Mucosa of stomach (tissue), 1 donor: ENCODE measurements around the gene ZNF649.

Experiments used
- H3K27me3 ChIP-seq: one replicate; pipeline ENCODE4 v1.7.0; 2013; ENCODE audit warnings: mild to moderate bottlenecking, low read length; ENCODE audit not compliant: control insufficient read depth, insufficient read depth
- H3K36me3 ChIP-seq: one replicate; pipeline ENCODE4 v1.7.0; 2013; ENCODE audit warnings: low read length; ENCODE audit not compliant: control insufficient read depth, insufficient read depth
- H3K4me1 ChIP-seq: one replicate; pipeline ENCODE4 v1.7.0; 2013; ENCODE audit warnings: mild to moderate bottlenecking, low read length; ENCODE audit not compliant: control insufficient read depth, insufficient read depth
- H3K4me3 ChIP-seq: one replicate; pipeline ENCODE4 v1.7.0; 2013; ENCODE audit warnings: low read length
- H3K9ac ChIP-seq: one replicate; pipeline ENCODE4 v1.7.0; 2013; ENCODE audit warnings: mild to moderate bottlenecking, low read length, moderate library complexity
- H3K9me3 ChIP-seq: one replicate; pipeline ENCODE4 v1.7.0; 2013; ENCODE audit warnings: mild to moderate bottlenecking, low read length, moderate library complexity; ENCODE audit not compliant: control insufficient read depth
- donor health status: Pancreatic carcinoma.

Gene ZNF649

GRCh38 chr19:51904331-51905165 is at the start of gene ZNF649:
Gene ZNF649 (minus strand): TSS chr19:51905017. CDS start chr19:51900107, 4,910 bp downstream.
- Histone ChIP-seq H3K4me1 (no peaks in the 10 kb centered on the region), H3K9me3 (no peaks in the 10 kb centered on the region)

GRCh38 chr19:51948975-51949374 is 44.2 kb upstream of the ZNF649 start:
- no peak overlapping the region for H3K9ac ChIP-seq
- H3K36me3 ChIP-seq: no peaks in the 10 kb centered on the region
- no peaks in the 10 kb centered on the region for H3K27me3 ChIP-seq
- H3K4me3 ChIP-seq: no peak overlapping the region
- no peaks in the 10 kb centered on the region for H3K4me1 ChIP-seq
- peaks cover 12% of the 10 kb centered on the region for H3K9me3 ChIP-seq

More at GRCh38 chr19:51904331-51905165, at the start of gene ZNF649:
- Histone ChIP-seq H3K27me3 (no peaks in the 10 kb centered on the region), H3K9ac (peak within 1 kb of the TSS; percentile 77), H3K4me3 (peak within 1 kb of the TSS; percentile 70), H3K36me3 (peaks cover under 1% of the 10 kb centered on the region)

GRCh38 chr19:51946602-51947001 is 41.8 kb upstream of the ZNF649 start:
- Histone ChIP-seq H3K4me3 (no peak overlapping the region), H3K9ac (no peak overlapping the region), H3K27me3 (no peaks in the 10 kb centered on the region), H3K9me3 (peaks cover 21% of the 10 kb centered on the region), H3K4me1 (no peaks in the 10 kb centered on the region), H3K36me3 (no peaks in the 10 kb centered on the region)

- H3K9ac ChIP-seq: no peak overlapping the region
- H3K36me3 ChIP-seq: peaks cover 13% of the 10 kb centered on the region
- H3K27me3 ChIP-seq: no peaks in the 10 kb centered on the region
- H3K4me3 ChIP-seq: no peak overlapping the region
- no peaks in the 10 kb centered on the region for H3K4me1 ChIP-seq
- peaks cover 28% of the 10 kb centered on the region for H3K9me3 ChIP-seq
These were observed 40.2 kb upstream of the ZNF649 start for GRCh38 chr19:51944798-51945552.

- H3K4me1 ChIP-seq: no peaks in the 10 kb centered on the region
- peaks cover 25% of the 10 kb centered on the region for H3K36me3 ChIP-seq
- H3K4me3 ChIP-seq: no peak overlapping the region
- no peak overlapping the region for H3K9ac ChIP-seq
- peaks cover 16% of the 10 kb centered on the region for H3K9me3 ChIP-seq
- H3K27me3 ChIP-seq: no peaks in the 10 kb centered on the region
These were observed 34.1 kb upstream of the ZNF649 start for GRCh38 chr19:51938936-51939335.

GRCh38 chr19:51931921-51932320 is 27.1 kb upstream of the ZNF649 start:
- H3K4me1 ChIP-seq: peaks cover 7% of the 10 kb centered on the region
- no peak overlapping the region for H3K9ac ChIP-seq
- peaks cover 12% of the 10 kb centered on the region for H3K36me3 ChIP-seq
- H3K4me3 ChIP-seq: no peak overlapping the region
- no peaks in the 10 kb centered on the region for H3K9me3 ChIP-seq
- no peaks in the 10 kb centered on the region for H3K27me3 ChIP-seq

- Histone ChIP-seq H3K36me3 (peaks cover 4% of the 10 kb centered on the region), H3K27me3 (no peaks in the 10 kb centered on the region), H3K9ac (peak overlapping the region; percentile 88), H3K4me1 (peaks cover 7% of the 10 kb centered on the region), H3K4me3 (peak overlapping the region; percentile 99), H3K9me3 (no peaks in the 10 kb centered on the region)
These were observed 23.0 kb upstream of the ZNF649 start for GRCh38 chr19:51927859-51928258.

GRCh38 chr19:51926784-51927741 is 22.2 kb upstream of the ZNF649 start, which contains the start of gene ZNF613:
Gene ZNF613 (plus strand): TSS chr19:51927472. CDS start chr19:51936221, 8,749 bp downstream.
- Histone ChIP-seq H3K9me3 (peaks cover 4% of the 10 kb centered on the region), H3K27me3 (no peaks in the 10 kb centered on the region), H3K4me1 (peaks cover 7% of the 10 kb centered on the region), H3K36me3 (no peaks in the 10 kb centered on the region), H3K9ac (peak within 1 kb of the TSS; percentile 88), H3K4me3 (peak within 1 kb of the TSS; percentile 99)

GRCh38 chr19:51926426-51926783 is 21.6 kb upstream of the ZNF649 start:
- no peaks in the 10 kb centered on the region for H3K27me3 ChIP-seq
- H3K4me1 ChIP-seq: peaks cover 7% of the 10 kb centered on the region
- H3K4me3 ChIP-seq: peak overlapping the region; percentile 99
- H3K36me3 ChIP-seq: no peaks in the 10 kb centered on the region
- H3K9ac ChIP-seq: peak overlapping the region; percentile 88
- H3K9me3 ChIP-seq: peaks cover 11% of the 10 kb centered on the region

GRCh38 chr19:51921949-51922348 is 17.1 kb upstream of the ZNF649 start:
- no peak overlapping the region for H3K4me3 ChIP-seq
- H3K9me3 ChIP-seq: peaks cover 11% of the 10 kb centered on the region
- no peaks in the 10 kb centered on the region for H3K36me3 ChIP-seq
- H3K9ac ChIP-seq: no peak overlapping the region
- H3K4me1 ChIP-seq: no peaks in the 10 kb centered on the region
- H3K27me3 ChIP-seq: no peaks in the 10 kb centered on the region

GRCh38 chr19:51919606-51920005 is 14.8 kb upstream of the ZNF649 start:
- no peak overlapping the region for H3K9ac ChIP-seq
- peaks cover 18% of the 10 kb centered on the region for H3K9me3 ChIP-seq
- H3K4me3 ChIP-seq: no peak overlapping the region
- H3K36me3 ChIP-seq: no peaks in the 10 kb centered on the region
- H3K4me1 ChIP-seq: no peaks in the 10 kb centered on the region
- no peaks in the 10 kb centered on the region for H3K27me3 ChIP-seq
